Dermis blood vessel endothelial cell (primary cell): Measurements from ENCODE around the gene TACC2. TPM values are rescaled to one million over a fixed set of nuclear protein-coding genes. Genes with fewer than 3 reads are reported as not detected.

ENCODE experiments used
- DNase-seq: peaks from one replicate; pipeline ENCODE4 v3.0.0; 2010
- total RNA-seq: library from RNA; depleted of rRNA; stranded (reverse); fragments of >200 nt; gene quantifications from 2 replicates; pipeline ENCODE4 v1.2.3, GENCODE V29; 2014

The TACC2 gene
- total RNA-seq, 1 donor from 2014 or later, result 3.6 TPM

- DNase-seq, result no peak
Observed at GRCh38 chr10:122029499-122030199, 40.7 kb downstream of the TACC2 start.

- no peak for DNase-seq
Observed at GRCh38 chr10:122030200-122030552, 41.2 kb downstream of the TACC2 start.

GRCh38 chr10:122033224-122033926, 44.4 kb downstream of the TACC2 start:
- DNase-seq, result no peak

DNA sequence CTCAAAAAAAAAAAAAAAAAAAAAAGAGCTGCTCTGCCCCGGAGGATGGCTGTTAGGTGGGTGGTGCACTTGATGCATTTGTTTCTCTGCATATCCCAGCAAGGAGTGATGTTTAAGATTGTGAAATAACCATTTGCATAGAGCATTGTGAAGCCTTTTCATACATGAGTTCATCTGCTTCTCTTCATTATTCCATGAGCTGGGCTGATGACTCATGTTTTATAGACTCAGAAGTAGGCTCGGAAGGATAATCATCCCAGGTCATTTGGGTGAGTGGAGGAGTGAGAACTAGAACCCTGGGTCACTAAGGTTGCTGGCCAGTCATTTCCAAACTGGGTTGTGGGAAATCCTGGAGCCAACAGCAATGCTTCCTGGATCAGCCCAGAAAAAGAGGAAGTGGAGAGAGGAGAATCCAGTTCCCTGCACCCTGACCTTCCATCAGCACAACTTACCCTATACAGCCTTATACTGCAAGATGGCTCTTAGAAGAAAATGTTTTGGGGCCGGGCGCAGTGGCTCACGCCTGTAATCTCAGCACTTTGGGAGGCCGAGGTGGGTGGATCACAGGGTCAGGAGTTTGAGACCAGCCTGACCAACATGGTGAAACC, 45.3 kb downstream of the TACC2 start:
- no peak for DNase-seq

DNA sequence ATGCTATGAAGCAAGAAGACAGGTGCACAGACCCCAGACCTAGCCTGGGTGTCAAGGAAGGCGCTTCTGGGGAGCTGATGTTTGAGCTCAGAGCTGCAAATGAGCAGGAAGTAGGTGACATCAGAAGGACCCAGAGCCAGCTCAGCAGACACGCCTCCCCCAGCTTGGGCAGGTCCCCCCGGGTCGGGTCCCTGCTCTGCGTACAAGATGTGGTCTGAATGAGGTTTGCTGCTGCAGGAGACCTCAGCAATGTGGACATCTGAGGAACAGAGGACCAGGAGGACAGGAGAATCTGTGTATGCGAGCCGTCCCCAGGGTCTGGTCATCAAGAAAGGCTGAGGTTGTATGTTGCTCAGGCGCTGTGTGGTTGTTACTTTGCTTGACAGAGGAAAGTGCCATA, 51.8 kb downstream of the TACC2 start:
- no peak for DNase-seq

- DNase-seq, result no peak
Observed at GRCh38 chr10:122042836-122043235, 53.9 kb downstream of the TACC2 start.

DNA sequence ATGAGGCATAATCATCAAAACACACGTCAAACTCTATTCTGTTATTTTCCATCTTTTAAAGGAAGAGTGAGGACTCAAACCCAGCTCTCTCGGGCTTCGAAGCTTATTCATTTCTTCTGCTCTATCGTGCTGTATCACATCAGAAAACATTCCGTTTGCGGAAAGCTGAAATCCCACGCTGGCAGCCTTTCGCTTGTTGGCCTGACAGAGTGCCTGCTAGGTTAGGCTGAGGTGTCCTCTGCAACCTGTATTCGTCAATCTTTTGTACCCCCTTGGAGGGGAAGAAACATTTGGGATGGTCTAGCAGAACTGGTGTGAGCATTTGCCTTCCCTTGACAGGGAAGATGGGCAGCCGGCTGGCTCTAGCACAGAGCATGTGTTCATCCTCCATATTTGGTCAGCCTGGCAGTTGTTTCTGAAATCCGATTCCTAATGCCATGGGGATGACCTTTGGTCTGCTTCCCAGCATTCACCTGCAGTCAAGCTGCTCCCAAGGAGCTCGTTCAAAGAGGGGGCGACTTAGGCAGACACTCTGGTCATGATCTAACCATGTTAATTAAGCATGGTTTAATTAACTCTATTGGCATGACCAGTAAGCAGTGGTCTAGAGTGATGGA, 55.2 kb downstream of the TACC2 start:
- no peak for DNase-seq

- DNase-seq, result no peak
Observed at GRCh38 chr10:122044713-122045112, 55.8 kb downstream of the TACC2 start.

- DNase-seq, result no peak
Observed at GRCh38 chr10:122045212-122045611, 56.2 kb downstream of the TACC2 start.

- no peak for DNase-seq
Observed at GRCh38 chr10:122047560-122047959, 58.6 kb downstream of the TACC2 start.

GRCh38 chr10:122049076-122049475, 60.1 kb downstream of the TACC2 start:
- no peak for DNase-seq

DNA sequence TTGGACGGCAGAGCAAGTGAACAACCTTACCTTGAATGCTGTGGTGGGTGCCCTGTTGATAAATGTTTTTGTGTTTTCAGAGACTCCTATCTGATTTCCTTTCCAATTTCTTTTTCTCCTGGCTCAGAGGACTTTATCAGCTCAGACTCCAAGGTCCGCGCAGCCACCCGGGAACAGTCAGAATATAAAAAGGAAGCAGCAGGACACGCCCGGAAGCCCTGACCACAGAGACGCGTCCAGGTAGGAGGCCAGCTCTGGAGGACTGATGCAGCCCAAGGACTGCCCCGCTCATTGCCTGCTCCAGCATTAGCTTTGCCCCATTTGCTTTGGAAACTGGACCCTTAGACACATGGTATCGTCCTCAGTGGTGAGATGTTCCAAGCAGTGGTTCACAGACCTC, 61.3 kb downstream of the TACC2 start:
- no peak for DNase-seq

DNA sequence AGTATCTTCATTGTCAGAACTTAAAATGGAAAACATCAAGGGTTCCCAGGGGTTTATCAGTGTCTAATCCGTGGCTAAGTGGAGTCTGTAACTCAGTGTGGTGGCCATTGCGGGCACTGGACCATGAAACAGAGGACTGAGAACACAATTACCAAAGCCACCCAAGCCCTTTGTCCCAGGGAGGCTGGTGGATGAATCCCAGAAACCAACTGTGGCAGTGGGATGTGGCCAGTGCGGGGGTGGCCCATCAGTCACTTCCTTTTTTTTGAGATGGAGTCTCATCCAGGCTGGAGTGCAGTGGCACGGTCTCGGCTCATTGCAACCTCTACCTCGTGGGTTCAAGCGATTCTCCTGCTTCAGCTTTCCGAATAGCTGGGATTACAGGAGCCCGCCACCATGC, 61.8 kb downstream of the TACC2 start:
- DNase-seq, result no peak

DNA sequence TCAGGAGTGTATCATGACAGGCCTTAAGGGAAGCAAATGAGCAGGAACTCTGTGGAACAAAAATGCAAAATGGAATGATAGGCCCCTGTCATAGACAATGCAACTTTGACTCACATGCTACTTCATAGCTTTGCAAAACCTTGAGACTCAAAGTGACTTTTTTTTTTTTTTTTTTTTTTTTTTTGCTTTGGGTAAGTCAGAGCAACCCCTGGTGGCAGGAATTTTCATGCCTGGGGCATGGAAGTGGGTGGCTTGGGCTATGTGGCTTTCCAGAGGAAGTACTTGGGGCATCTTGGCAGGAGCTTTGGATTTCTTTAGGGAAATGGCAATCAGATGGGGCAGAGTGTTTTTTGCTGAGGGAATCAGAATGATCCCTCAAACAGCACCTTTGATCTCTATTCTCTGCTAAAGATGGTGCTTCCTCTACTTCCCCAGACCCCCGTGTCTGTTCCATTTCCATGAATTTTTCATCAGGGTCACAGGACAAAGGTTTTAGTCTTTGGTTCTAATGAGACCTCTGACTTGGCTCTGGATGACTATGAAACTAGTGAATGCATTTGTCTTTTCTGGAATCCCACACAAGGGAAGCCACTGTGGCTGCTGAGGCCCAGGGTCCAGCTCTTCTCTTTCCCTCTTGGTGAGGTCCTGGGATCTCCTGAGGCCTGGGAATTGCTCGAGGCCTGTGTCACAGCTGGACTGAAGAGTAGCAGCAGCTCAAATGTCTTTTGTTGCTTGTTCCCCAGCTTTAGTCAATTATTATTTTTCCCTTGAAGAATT, 62.8 kb downstream of the TACC2 start:
- peak; percentile 87 for DNase-seq

GRCh38 chr10:122052701-122053100, 63.7 kb downstream of the TACC2 start:
- DNase-seq, result no peak

- no peak for DNase-seq
Observed at GRCh38 chr10:122053314-122053713, 64.4 kb downstream of the TACC2 start.

DNA sequence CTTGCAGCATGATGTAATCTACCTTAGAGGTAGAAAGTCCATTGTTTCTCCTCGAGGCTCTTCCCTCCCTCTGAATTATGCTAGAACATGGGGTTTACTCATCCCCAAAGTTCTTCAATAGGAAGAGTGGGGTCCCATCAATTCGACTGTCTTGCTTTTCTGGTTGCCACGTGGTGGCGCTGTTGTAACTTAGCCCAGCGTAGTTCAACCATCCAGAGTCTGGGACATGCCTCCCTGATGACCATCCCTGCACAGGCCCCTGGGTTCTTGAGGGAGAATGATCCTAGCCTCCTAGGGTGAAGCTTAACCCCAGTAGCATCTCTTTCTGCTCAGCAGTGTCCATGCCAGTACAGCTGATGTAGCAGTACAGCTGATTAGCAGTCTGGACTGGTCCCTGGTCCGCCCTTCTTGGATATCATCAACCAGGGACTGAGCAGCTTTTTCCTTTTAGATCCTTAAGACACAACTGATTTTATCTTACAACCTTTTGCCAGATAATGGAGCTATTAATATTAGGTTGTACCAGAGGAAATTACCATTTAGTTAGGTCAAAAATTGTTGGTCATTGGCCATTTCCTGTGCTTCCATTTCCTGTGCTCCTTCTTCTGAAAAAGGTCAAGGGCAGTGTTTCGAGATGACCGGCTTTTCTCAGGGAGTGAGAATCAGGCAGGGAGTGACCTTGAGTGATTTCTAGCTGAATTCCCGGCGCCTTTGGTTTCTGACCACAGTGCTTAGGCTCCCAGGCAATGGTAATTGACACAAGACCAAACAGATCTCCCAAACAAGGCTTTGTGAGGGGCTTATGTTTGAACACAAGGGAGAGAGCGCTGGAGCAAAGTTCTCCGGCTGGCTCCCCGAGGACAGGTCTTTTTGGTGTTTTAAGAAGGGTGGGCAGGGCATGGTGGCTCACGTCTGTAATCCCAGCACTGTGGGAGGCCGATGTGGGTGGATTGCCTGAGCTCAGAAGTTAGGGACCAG, 65.4 kb downstream of the TACC2 start:
- DNase-seq, result peak; percentile 88

DNA sequence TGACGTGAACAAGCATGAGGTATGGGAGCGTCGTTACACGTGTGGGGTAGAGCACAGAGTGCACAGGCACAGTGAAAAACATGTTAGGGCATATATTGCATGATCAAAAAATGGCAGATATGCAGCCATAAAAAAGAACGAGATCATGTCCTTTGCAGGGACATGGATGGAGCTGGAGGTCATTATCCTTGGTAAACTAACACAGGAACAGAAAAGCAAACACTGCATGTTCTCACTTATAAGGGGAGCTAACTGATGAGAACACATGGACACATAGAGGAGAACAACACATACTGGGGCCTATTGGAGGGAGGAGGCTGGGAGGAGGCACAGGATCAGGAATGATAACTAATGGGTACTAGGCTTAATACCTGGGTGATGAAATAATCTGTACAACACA, 66.3 kb downstream of the TACC2 start:
- DNase-seq, result no peak

- no peak for DNase-seq
Observed at GRCh38 chr10:122056431-122057094, 67.6 kb downstream of the TACC2 start.

GRCh38 chr10:122057841-122058413, 69.0 kb downstream of the TACC2 start:
- DNase-seq, result no peak

DNA sequence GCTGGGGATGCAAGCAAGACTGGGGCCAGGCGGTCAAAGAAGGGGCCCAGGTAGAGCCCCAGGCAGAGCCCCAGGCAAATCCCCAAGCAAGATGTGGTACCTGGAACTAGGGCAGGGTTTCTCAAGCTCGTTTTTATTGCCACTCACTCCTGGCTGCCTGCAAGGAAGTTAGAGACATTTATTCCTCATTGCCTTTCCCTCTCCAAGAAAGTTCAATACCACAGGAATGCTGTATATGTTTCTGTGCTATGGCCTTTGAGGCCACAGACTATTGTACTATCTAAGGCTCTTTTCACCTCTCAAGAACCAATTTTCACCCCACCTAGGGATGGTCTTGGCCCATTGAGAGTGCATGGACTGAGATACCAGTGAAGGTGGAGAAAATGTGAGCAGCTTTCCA, 71.3 kb downstream of the TACC2 start:
- no peak for DNase-seq
